Activated CD4-positive, alpha-beta T cell treated with anti-CD3 and anti-CD28 coated beads, Interleukin-10, Interleukin-2, amounts not matched to agents 100 ng/mL and 50 ng/mL, durations not matched to agents 16 hours and 8 hours (primary cell): ENCODE results near the gene HBA1.
"Not testable (repeated sequence)": the region's sequence is repeated elsewhere in the genome, so short reads cannot be mapped to it uniquely, and the experiment has no call there.

Source experiments
- DNase-seq: peaks from one replicate; pipeline ENCODE4 v3.0.0-alpha.2; 2020

Gene HBA1

DNA sequence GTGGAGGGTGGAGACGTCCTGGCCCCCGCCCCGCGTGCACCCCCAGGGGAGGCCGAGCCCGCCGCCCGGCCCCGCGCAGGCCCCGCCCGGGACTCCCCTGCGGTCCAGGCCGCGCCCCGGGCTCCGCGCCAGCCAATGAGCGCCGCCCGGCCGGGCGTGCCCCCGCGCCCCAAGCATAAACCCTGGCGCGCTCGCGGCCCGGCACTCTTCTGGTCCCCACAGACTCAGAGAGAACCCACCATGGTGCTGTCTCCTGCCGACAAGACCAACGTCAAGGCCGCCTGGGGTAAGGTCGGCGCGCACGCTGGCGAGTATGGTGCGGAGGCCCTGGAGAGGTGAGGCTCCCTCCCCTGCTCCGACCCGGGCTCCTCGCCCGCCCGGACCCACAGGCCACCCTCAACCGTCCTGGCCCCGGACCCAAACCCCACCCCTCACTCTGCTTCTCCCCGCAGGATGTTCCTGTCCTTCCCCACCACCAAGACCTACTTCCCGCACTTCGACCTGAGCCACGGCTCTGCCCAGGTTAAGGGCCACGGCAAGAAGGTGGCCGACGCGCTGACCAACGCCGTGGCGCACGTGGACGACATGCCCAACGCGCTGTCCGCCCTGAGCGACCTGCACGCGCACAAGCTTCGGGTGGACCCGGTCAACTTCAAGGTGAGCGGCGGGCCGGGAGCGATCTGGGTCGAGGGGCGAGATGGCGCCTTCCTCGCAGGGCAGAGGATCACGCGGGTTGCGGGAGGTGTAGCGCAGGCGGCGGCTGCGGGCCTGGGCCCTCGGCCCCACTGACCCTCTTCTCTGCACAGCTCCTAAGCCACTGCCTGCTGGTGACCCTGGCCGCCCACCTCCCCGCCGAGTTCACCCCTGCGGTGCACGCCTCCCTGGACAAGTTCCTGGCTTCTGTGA lies at the start of gene HBA1:
Gene HBA1 (plus strand): TSS at position 204 of the 906 bp plus-strand sequence. CDS start 37 bp downstream, at position 241.
- DNase-seq = not testable (repeated sequence)

GRCh38 chr16:129075-129474 lies 47.4 kb upstream of the HBA1 start:
- DNase-seq = no peak

GRCh38 chr16:130533-131173 lies 45.8 kb upstream of the HBA1 start:
- DNase-seq = no peak

GRCh38 chr16:132120-132519 lies 44.4 kb upstream of the HBA1 start:
- no peak for DNase-seq

GRCh38 chr16:133716-134115 lies 42.8 kb upstream of the HBA1 start:
- no peak for DNase-seq

GRCh38 chr16:138049-138417 lies 38.4 kb upstream of the HBA1 start:
- peak; percentile 22 for DNase-seq

DNA sequence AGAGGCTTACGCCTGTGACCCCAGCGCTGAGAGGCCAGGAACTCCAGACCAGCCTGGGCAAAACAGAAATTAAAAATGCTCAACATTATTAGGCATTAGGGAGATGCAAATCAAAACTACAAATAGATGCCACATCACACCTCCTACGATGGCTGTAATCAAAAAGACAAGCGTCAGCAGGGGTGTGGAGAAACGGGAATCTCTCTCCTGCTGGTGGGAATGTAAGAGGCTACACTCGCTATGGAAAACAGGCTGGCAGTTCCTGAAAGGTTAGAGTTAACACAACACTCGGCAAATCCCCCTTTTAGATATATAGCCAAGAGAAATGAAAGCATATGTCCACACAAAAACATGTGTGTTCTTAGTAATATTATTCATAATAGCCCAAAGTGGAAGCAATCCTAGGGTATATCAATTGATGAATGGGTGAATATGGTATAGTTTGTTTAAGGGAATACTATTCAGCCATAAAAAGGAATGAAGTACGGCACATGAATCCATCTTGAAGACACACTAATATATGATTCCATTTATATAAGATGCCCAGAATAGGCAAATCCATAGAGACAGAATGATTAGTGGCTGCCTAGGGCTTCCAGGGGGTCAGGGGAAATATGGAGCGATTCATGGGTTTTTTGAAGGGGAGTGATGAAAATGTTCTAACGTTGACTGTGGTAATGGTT lies 36.2 kb upstream of the HBA1 start:
- DNase-seq = no peak

DNA sequence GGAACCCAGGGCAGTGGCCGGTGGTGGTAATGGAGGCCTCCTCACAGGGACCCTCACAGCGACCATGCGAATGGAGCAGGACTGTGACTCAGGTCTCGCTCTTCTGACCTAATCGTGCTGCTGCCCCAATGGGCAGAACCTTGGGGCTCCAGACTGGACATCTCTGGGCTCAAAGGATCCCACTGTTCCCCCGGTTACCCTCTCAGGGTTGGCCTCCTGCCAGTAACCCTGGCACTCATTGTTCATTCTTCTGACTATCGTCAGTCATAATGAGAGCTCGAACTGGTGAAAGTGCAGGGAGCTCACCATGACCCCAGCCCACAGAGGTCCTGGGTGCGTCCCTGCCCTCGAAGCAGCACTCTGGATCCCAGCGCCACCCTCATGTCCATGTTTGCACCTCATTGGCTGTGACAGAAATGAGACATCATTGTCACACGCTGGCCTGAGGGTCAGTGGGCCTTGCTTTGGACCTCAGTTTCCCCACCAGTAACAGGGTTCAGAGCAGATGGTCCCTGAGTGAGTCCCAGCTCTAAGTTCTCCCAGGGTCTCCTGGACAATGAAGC lies 34.0 kb upstream of the HBA1 start:
- no peak for DNase-seq

DNA sequence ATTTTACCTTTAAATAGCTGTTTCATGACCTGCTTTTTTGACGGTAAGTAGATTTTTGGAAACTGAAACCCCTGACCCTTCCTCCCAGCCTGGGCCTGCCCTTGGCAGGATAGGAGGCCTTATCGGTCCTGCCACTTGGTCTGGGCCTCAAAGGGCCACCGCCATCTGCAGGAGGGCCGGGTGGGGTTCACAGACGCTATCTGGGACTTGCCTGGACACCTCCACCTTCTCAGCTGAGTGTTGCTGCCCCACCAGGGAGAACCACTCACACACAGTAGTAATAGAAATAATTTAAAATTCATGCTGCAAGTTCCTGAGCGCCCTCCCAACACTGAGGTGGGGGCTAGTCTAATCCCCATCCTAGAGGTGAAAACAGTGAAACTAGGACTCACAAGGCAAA lies 33.4 kb upstream of the HBA1 start:
- DNase-seq = no peak

GRCh38 chr16:143456-143855 lies 33.0 kb upstream of the HBA1 start:
- no peak for DNase-seq

DNA sequence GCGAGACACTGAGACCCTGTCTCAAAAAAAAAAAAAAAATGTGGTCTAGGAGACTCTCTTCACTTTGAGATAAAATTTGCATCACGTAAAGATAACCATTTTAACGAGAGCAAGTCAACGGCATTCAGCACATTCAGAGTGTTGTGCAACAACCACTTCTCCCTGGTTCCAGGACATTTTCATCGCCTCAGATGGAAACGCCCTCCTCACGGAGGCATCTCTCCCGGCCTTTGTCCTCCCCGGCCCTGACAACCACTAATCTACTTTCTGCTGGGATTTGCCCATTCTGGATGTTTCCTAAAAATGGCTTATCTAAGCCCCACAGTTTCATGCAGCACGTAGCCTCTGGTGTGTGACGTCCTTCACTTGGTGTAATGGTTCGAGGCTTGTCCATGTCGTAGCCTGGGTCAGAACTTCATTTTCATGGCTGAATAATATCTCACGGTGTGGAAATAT lies 31.7 kb upstream of the HBA1 start:
- DNase-seq = no peak

DNA sequence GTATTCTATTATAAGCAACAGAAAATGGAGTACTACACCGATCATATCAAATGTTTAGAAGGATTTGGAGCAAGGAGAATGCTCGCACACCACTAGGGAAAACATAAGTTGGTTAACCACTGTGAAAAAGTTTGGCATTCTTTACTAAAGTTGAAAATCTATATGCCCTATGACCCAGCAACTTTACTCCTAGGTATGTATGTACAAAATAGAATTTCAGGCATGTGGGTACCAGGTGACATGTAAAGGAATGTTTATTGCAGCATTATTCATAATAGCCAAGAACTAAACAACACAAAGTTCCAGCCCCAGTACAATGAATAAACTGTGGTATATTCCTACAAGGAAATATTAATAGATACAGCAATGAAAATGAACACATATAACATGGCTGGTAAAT lies 29.8 kb upstream of the HBA1 start:
- DNase-seq = no peak

GRCh38 chr16:149024-149660 lies 27.3 kb upstream of the HBA1 start:
- DNase-seq = no peak

DNA sequence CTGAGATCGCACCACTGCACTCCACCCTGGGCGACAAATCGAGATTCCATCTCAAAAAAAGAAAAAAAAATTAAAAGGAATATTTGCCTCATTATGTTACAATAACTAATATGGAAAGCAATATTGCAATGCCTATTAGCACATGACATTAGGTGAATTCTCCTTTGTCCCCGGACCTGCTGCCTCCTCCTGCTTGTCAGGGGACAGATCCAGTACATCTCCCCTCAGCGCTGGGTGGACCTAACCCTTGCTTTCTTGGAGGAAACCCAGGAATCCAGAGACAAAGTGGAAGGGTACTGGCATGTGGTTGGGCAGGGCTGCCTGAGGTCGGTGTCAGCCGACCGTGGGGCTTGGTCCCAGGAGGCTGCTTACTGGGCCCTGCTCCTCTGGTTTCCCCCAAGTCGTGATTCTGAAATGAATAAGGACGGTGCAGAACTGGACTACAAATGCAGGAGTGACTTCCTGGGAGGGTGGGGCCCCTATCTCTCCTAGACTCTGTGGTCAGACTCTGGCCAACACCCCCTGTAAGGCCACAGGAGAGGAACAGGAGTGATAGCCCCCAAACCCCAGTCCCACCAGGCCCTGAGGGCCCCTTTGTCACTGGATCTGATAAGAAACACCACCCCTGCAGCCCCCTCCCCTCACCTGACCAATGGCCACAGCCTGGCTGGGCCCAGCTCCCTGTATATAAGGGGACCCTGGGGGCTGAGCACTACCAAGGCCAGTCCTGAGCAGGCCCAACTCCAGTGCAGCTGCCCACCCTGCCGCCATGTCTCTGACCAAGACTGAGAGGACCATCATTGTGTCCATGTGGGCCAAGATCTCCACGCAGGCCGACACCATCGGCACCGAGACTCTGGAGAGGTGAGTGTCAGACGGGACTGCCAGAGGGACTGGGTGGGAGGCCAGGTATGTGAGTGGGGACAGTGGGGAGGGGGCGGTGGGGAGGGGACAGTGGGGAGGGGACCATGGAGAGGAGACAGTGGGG lies 24.0 kb upstream of the HBA1 start, which contains the start of gene HBZ:
Gene HBZ (plus strand): TSS at position 504 of the 988 bp plus-strand sequence. CDS start 266 bp downstream, at position 770.
- DNase-seq = no peak

DNA sequence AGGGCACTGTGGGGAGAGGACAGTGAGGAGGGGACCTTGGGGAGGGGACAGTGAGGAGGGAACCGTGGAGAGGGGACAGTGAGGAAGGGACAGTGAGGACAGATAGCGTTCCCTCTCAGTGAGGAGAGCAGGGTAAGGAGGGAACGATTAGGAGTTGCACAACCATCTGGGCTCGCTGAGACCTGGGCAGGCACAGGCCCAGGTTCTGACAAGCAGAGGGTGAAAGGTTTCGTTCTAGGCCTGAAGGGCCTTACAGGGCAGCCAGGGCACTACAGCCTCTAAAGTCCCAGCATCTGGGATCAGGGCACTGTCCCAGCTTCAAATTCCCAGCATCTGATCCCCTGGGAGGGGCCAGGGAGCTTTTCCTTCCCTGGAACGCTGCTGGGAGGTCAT lies 23.4 kb upstream of the HBA1 start:
- not testable (repeated sequence) for DNase-seq

DNA sequence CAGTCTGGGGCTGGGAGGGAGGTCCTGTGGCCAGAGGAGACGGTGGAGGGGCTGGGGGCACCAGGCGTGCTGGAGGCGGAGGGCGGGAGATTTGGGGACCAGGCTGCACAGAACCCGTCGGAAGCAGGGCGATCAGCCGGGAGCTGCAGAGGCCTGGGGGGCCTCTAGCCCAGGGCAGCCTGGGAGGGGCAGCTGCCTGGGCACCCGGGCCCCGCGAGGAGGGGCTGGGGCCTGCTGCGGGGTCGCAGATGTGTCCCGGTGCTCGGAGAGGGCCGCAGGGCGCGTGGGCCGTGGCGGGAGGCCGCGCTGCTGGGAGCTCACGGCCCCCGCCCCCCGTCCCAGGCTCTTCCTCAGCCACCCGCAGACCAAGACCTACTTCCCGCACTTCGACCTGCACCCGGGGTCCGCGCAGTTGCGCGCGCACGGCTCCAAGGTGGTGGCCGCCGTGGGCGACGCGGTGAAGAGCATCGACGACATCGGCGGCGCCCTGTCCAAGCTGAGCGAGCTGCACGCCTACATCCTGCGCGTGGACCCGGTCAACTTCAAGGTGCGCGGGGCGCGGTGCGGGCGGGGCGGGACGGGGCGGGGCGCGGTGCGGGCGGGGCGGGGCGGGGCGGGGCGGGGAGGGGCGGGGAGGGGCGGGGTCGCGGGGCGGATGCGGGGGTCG lies 22.8 kb upstream of the HBA1 start:
- DNase-seq = not testable (repeated sequence)

GRCh38 chr16:154217-155030 lies 22.1 kb upstream of the HBA1 start:
- no peak for DNase-seq

DNA sequence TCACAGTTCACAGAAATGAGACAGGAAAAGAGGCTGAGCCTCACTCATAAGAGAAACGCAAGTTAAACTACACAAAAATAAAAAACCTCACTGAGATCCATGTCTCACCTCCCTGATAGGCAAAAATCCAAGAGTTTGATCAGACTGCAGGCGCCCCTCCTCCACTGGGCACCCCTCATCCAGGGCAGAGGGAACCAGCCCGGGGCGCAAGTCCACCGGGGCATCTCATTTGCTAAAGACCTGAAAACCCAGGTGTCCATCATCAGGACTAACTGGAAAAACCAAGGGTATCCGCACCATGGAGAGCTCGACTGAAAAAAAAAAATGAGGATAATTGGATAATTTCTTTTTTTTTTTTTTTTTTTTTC lies 21.5 kb upstream of the HBA1 start:
- DNase-seq = no peak

DNA sequence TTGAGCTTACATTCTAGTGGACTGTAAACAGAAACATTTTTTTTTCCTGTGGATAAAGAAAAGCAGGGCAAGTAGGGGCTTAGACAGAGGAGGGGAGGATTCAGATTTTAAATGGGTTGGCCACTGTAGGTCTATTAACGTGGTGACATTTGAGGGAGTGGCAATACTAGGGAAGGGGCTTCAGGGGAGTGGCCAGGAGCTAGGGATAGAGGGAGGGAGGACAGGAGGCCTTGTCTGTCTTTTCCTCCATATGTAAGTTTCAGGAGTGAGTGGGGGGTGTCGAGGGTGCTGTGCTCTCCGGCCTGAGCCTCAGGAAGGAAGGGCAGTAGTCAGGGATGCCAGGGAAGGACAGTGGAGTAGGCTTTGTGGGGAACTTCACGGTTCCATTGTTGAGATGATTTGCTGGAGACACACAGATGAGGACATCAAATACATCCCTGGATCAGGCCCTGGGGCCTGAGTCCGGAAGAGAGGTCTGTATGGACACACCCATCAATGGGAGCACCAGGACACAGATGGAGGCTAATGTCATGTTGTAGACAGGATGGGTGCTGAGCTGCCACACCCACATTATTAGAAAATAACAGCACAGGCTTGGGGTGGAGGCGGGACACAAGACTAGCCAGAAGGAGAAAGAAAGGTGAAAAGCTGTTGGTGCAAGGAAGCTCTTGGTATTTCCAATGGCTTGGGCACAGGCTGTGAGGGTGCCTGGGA lies 17.2 kb upstream of the HBA1 start:
- no peak for DNase-seq
